Mesendoderm (in vitro differentiated cells): ENCODE data around the gene TEP1. TPM values are rescaled to one million over a fixed set of nuclear protein-coding genes. Genes with fewer than 3 reads are reported as not detected.

ENCODE experiments used
- DNase-seq: peaks from one replicate; pipeline ENCODE4 v3.0.0; 2013
- H2AK5ac ChIP-seq: 2 replicates; pipeline ENCODE4 v1.6.1; 2013; ENCODE audit warnings: low read length, inconsistent platforms
- H2BK120ac ChIP-seq: 2 replicates; pipeline ENCODE4 v1.6.1; 2013; ENCODE audit warnings: low read depth, mild to moderate bottlenecking, low read length, moderate library complexity, mixed read lengths
- H2BK15ac ChIP-seq: replicated peaks from 2 replicates; pipeline ENCODE4 v1.6.1; 2013; ENCODE audit warnings: low read depth, mild to moderate bottlenecking, moderate library complexity
- H2BK5ac ChIP-seq: 2 replicates; pipeline ENCODE4 v1.6.1; 2013; ENCODE audit warnings: low read length, inconsistent platforms
- H3K18ac ChIP-seq: 2 replicates; pipeline ENCODE4 v1.6.1; 2013; ENCODE audit warnings: mild to moderate bottlenecking, low read length, mixed read lengths
- H3K23ac ChIP-seq: one replicate; pipeline ENCODE4 v1.6.1; 2013; ENCODE audit warnings: low read length
- H3K27ac ChIP-seq: 2 replicates; pipeline ENCODE4 v1.5.1; 2013; ENCODE audit warnings: low read depth, mild to moderate bottlenecking, inconsistent platforms, low read length, moderate library complexity
- H3K27me3 ChIP-seq: 2 replicates; pipeline ENCODE4 v1.6.1; 2013; ENCODE audit warnings: low read length, control low read depth, mild to moderate bottlenecking, inconsistent platforms; ENCODE audit not compliant: insufficient read depth, poor library complexity
- H3K36me3 ChIP-seq: 2 replicates; pipeline ENCODE4 v1.6.1; 2013; ENCODE audit warnings: low read length, inconsistent platforms; ENCODE audit not compliant: control insufficient read depth, insufficient read depth
- H3K4ac ChIP-seq: one replicate; pipeline ENCODE4 v1.6.1; 2013; ENCODE audit warnings: low read depth, mild to moderate bottlenecking, low read length, moderate library complexity
- H3K4me1 ChIP-seq: 2 replicates; pipeline ENCODE4 v1.6.1; 2013; ENCODE audit warnings: low read depth, low read length, inconsistent platforms; ENCODE audit not compliant: control insufficient read depth
- H3K4me2 ChIP-seq: 2 replicates; pipeline ENCODE4 v1.6.1; 2013; ENCODE audit warnings: low read length
- H3K4me3 ChIP-seq: 2 replicates; pipeline ENCODE4 v1.5.1; 2013; ENCODE audit warnings: mild to moderate bottlenecking, low read length
- H3K56ac ChIP-seq: one replicate; pipeline ENCODE4 v1.6.1; 2013; ENCODE audit warnings: low read length
- H3K79me1 ChIP-seq: 2 replicates; pipeline ENCODE4 v1.6.1; 2013; ENCODE audit warnings: low read length, inconsistent platforms
- H3K79me2 ChIP-seq: 2 replicates; pipeline ENCODE4 v1.6.1; 2013; ENCODE audit warnings: mild to moderate bottlenecking, low read length; ENCODE audit not compliant: control insufficient read depth, insufficient read depth
- H3K9ac ChIP-seq: 2 replicates; pipeline ENCODE4 v1.6.1; 2013; ENCODE audit warnings: low read length, inconsistent platforms
- H4K5ac ChIP-seq: one replicate; pipeline ENCODE4 v1.6.1; 2013; ENCODE audit warnings: low read length
- H4K8ac ChIP-seq: one replicate; pipeline ENCODE4 v1.6.1; 2013; ENCODE audit warnings: low read depth, mild to moderate bottlenecking, control low read depth, low read length, moderate library complexity
- WGBS: extraction: QIAGEN DNeasy Blood & Tissue Kit; methylation state at CpG from one replicate; pipeline ENCODE4 v1.1.7; 2013; ENCODE audit warnings: low lambda C conversion rate, missing lambda C conversion rate; ENCODE audit not compliant: insufficient coverage; ENCODE audit errors: extremely low coverage; 5-methylcytosine and 5-hydroxymethylcytosine counted together
- polyA plus RNA-seq, 2 experiments: library from polyadenylated mRNA; stranded (reverse); fragments of 200-250 nt; gene quantifications; one replicate each; pipeline ENCODE4 v1.2.3, GENCODE V29; 2013

TEP1 gene
- 5.2 TPM for polyA plus RNA-seq (2013, experiment 1 of 2)
- 4.5 TPM for polyA plus RNA-seq (2013, experiment 2 of 2)

DNA sequence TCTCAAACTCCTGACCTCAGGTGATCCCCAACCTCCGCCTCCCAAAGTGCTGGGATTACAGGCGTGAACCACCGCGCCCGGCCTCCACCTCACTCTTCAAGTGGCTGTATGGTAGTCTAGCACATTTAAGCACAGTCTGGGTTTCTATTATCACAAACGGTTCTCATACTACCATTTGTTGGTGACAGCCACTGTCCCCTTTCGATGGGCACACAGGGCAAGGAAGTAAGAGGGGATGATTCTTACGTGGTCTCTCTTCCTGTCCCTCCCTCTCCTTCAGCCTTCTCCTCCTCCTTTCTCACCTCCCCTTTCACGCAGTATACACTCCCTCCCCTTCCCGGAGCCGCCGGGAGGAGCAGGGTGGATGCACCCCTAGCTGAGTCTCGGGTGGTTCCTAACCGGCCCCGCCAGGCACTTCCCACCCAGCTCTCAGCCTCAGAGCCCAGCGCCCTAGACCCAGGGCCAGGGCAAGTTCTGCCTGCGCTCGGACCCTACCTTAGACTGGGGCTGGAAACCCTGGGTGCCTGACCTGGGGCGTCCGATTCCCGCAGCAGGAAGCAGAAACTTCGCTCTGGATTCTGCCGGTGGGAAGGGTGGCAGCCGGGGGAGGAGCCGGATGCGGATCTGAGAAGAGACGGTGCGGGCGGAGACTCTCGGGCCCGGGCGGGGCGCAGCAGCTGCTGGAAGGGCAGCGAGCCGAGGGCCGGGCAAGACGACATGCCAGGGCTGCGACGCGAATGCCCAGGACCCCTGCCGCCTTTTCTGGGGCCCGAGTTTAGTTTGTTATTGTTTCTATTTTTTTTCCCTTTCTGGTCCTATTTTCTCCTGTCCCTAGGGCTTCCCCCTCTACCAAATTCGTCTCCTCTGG is at the start of gene TEP1:
Gene TEP1, minus strand, starts transcription at position 626 of the 868 bp plus-strand sequence. CDS start 5,062 bp downstream, outside the sequence.
- H3K9ac ChIP-seq: peak within 1 kb of the TSS; percentile 83
- DNase-seq: peak; percentile 92
- no CpG with 5 or more reads among the region's 43 CpGs for WGBS

DNA sequence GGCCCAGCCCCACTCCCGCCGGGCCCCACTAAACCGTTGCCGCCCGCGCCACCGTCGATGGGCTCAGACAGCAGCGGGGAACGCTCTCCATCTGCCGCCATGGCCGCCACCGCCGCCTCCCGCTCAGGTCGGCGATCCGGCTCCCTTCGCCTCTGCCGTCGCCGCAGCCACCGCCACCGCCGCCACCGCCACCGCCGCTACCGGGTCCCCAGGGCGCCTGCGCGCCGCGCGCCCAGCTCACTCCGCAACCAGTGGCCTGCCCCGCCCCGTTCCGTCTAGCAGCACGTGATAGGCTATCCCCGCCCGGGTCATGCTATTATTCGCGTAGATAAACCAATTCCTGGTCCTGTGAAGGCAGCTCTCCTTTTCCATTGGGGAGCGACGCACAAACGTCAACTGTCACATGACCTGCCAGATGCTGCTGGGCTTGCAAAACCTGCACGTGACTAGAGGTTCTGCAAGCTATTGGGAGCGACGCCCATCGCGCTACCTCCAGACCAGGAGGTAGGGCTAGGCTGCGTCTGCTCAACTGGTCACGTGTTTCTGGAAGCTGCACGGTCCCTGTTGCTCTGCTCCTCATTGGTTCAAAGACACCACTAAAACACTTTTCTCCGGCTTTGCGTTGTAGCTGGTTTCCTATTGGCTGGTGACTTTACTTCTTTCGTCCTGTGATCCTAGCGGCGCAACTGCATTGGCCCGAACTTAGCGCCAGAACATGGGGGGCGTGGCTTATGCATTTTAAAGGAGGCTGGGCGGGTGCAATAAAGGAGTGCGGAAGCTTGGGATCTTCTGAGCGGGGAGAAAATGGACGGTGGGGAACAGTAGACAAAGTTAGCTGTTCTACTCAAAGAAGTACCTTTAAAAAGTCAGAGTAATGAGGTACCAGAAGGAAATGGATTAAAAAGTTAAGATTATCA is 48.2 kb upstream of the TEP1 start, which contains the start of gene PIP4P1:
Gene PIP4P1, minus strand, starts transcription at position 210 of the 917 bp plus-strand sequence. Its CDS starts 109 bp downstream, at position 101.
- Histone ChIP-seq H3K9ac (peak within 1 kb of the TSS; percentile 86), H2BK120ac (no peak within 1 kb of the TSS), H4K5ac (peak within 1 kb of the TSS; percentile 99), H3K36me3 (peaks cover 5% of the 10 kb centered on the region), H3K23ac (no peak within 1 kb of the TSS), H2BK15ac (no peak within 1 kb of the TSS), H2AK5ac (peak within 1 kb of the TSS; percentile 37), H3K18ac (peak within 1 kb of the TSS; percentile 44), H3K79me2 (peaks cover 18% of the 10 kb centered on the region), H3K4me2 (peak within 1 kb of the TSS; percentile 87), H3K79me1 (peaks cover 8% of the 10 kb centered on the region), H2BK5ac (peak within 1 kb of the TSS; percentile 24), H4K8ac (peak within 1 kb of the TSS; percentile 82), H3K27ac (peak within 1 kb of the TSS; percentile 82), H3K4me3 (peak within 1 kb of the TSS; percentile 80), H3K27me3 (no peaks in the 10 kb centered on the region), H3K56ac (peak within 1 kb of the TSS; percentile 95), H3K4ac (peak within 1 kb of the TSS; percentile 49), H3K4me1 (peaks cover 3% of the 10 kb centered on the region)
- peak; percentile 100 for DNase-seq
- WGBS: no CpG with 5 or more reads among the region's 67 CpGs

More for the DNA sequence above, at the start of gene TEP1:
- Histone ChIP-seq H3K56ac (peak within 1 kb of the TSS; percentile 91), H3K36me3 (no peaks in the 10 kb centered on the region), H2AK5ac (no peak within 1 kb of the TSS), H3K23ac (peak within 1 kb of the TSS; percentile 11), H2BK5ac (peak within 1 kb of the TSS; percentile 44), H2BK15ac (peak within 1 kb of the TSS; percentile 97), H4K8ac (peak within 1 kb of the TSS; percentile 76), H3K4me3 (peak within 1 kb of the TSS; percentile 65), H3K4me2 (peak within 1 kb of the TSS; percentile 76), H3K79me2 (peaks cover 2% of the 10 kb centered on the region), H3K79me1 (peaks cover 3% of the 10 kb centered on the region), H3K27ac (peak within 1 kb of the TSS; percentile 92), H4K5ac (peak within 1 kb of the TSS; percentile 33), H3K4me1 (no peaks in the 10 kb centered on the region), H3K27me3 (no peaks in the 10 kb centered on the region), H3K4ac (peak within 1 kb of the TSS; percentile 18), H3K18ac (peak within 1 kb of the TSS; percentile 94), H2BK120ac (no peak within 1 kb of the TSS)

DNA sequence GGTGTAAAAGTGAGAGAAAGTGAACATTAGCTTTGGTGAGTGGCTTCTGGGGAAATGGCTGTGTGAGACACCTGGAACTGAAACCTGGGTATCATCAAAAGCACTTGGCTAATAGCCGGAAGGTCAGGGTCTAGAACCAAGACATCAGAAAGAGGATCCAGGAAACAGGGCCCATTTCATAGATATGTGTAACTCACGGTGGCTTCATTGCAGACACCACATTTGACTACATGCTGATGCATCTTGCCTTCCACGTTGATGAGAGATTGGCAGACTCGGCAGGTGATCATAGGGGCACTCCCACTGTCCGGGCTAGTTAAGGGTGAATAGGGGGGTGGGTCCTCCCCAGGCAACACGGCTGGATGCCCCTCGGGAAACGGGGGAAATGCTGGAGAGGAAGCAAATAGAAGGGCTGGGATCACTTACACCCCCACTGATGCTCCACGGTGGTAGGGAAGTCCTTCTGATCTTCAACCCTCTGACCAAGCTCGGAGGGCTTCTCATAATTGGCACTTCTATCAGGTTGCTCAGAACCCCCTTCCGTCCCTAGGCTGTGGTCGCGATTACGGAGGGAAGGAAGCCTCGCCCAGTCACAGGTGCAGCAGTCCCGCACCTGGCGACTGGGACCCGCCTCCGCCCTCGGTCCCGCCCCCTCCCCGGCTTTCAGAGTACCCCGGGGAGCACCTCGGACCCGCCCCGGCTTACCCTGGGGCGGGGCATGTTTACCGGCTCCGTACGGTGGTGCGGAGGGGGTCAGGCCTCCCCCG is 47.3 kb upstream of the TEP1 start:
- H3K4me3 ChIP-seq: peak overlapping the region; percentile 80
- WGBS: no CpG with 5 or more reads among the region's 32 CpGs
- H2BK15ac ChIP-seq: no peak overlapping the region
- peaks cover 5% of the 10 kb centered on the region for H3K36me3 ChIP-seq
- H3K79me1 ChIP-seq: peaks cover 8% of the 10 kb centered on the region
- no peak overlapping the region for H3K23ac ChIP-seq
- H3K27me3 ChIP-seq: no peaks in the 10 kb centered on the region
- no peak overlapping the region for H2BK120ac ChIP-seq
- peak overlapping the region; percentile 44 for H3K18ac ChIP-seq
- H3K27ac ChIP-seq: peak overlapping the region; percentile 82
- peak overlapping the region; percentile 95 for H3K56ac ChIP-seq
- H3K9ac ChIP-seq: peak overlapping the region; percentile 86
- H3K79me2 ChIP-seq: peaks cover 26% of the 10 kb centered on the region
- H3K4me2 ChIP-seq: peak overlapping the region; percentile 87
- no peak overlapping the region for H4K5ac ChIP-seq
- peaks cover 3% of the 10 kb centered on the region for H3K4me1 ChIP-seq
- peak overlapping the region; percentile 82 for H4K8ac ChIP-seq
- H2AK5ac ChIP-seq: no peak overlapping the region
- peak overlapping the region; percentile 24 for H2BK5ac ChIP-seq
- peak; percentile 29 for DNase-seq
- H3K4ac ChIP-seq: peak overlapping the region; percentile 38

DNA sequence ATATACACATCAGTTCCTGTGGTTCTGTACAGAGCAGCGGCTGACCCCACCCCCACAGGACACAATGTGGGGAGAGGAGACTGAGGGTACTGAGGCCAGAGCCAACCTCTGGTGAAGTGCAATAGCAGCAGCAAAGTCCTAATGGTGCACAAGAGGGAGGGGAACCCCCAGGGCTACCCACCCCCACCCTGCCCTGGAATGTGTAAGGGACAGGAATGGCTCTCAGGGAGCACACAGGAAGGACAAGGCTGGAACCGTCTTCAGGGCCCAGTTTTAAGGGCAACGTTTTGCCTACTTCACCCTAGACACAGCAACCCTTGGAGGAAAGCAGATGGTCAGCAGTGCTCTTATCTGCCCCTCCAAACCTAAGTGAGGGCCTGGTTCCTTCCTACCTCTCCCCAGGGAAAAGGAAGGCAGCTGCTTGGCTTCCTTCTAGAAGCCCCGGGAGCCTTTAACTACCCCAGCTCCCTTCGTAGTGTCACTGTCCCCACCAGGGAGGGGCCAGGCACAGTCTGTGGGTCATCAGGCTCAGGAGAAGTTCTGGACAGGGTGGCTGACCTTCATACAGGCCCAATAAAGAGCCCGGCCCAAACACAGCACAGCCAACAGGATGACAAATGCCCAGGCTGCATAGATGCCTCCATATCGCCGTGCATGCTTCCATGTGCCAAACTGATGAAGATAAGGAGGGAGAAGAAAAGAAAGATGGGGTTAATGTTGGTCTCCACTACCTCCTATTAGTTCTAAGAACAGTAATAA is 44.9 kb upstream of the TEP1 start:
- Histone ChIP-seq H4K5ac (no peak overlapping the region), H2BK5ac (no peak overlapping the region), H3K79me2 (peaks cover 37% of the 10 kb centered on the region), H3K79me1 (peaks cover 12% of the 10 kb centered on the region), H3K36me3 (peaks cover 5% of the 10 kb centered on the region), H3K4me2 (no peak overlapping the region), H3K4me1 (peaks cover 3% of the 10 kb centered on the region), H3K27ac (no peak overlapping the region), H3K4me3 (no peak overlapping the region), H3K9ac (no peak overlapping the region), H2AK5ac (no peak overlapping the region), H3K23ac (no peak overlapping the region), H4K8ac (no peak overlapping the region), H3K18ac (no peak overlapping the region), H3K4ac (no peak overlapping the region), H2BK15ac (no peak overlapping the region), H2BK120ac (no peak overlapping the region), H3K27me3 (no peaks in the 10 kb centered on the region), H3K56ac (no peak overlapping the region)
- peak; percentile 40 for DNase-seq
- no CpG with 5 or more reads among the region's 8 CpGs for WGBS
